GM10266 (cell line): ENCODE data around the gene DNAL4.

ENCODE experiments used
- DNase-seq: peaks from one replicate; pipeline ENCODE4 v3.0.0; 2012; ENCODE audit errors: extremely low spot score
- TF ChIP-seq, protein P1 (sequence below): IDR thresholded peaks from 2 replicates; pipeline ENCODE4 v1.5.1; 2012; ENCODE audit warnings: mild to moderate bottlenecking, low read depth; ENCODE audit not compliant: control insufficient read depth, insufficient read depth; ENCODE audit errors: missing control alignments

DNAL4 gene

DNA sequence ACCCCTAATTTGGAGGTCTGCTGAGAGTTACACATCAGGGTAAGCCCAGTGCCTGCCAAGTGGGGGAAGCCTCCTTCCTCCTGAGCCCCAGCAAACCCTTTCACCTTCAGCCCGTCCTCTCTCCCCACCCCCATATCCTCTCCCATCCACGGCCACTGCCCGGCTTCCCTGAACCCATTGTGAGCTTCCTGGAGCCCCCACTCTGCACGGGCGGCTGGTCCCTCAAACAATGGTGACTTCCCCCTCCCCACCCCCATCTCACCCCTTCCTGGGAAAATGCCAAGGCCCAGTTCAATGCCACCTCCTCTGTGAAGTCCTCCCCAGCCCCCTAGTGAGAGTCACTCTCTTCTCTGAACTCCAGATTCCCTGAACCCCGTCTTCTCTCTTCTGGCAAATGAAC, 17.9 kb downstream of the DNAL4 start:
- TF ChIP-seq, protein P1, sequence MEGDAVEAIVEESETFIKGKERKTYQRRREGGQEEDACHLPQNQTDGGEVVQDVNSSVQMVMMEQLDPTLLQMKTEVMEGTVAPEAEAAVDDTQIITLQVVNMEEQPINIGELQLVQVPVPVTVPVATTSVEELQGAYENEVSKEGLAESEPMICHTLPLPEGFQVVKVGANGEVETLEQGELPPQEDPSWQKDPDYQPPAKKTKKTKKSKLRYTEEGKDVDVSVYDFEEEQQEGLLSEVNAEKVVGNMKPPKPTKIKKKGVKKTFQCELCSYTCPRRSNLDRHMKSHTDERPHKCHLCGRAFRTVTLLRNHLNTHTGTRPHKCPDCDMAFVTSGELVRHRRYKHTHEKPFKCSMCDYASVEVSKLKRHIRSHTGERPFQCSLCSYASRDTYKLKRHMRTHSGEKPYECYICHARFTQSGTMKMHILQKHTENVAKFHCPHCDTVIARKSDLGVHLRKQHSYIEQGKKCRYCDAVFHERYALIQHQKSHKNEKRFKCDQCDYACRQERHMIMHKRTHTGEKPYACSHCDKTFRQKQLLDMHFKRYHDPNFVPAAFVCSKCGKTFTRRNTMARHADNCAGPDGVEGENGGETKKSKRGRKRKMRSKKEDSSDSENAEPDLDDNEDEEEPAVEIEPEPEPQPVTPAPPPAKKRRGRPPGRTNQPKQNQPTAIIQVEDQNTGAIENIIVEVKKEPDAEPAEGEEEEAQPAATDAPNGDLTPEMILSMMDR, result no peak
- no peak for DNase-seq

- DNase-seq, result no peak
- TF ChIP-seq, protein P1, result no peak
Observed at GRCh38 chr22:38775656-38776055, 18.3 kb downstream of the DNAL4 start.

- TF ChIP-seq, protein P1, result no peak
- no peak for DNase-seq
Observed at GRCh38 chr22:38774496-38775166, 19.3 kb downstream of the DNAL4 start.

- DNase-seq, result no peak
- TF ChIP-seq, protein P1, result no peak
Observed at GRCh38 chr22:38773363-38773946, 20.5 kb downstream of the DNAL4 start.

DNA sequence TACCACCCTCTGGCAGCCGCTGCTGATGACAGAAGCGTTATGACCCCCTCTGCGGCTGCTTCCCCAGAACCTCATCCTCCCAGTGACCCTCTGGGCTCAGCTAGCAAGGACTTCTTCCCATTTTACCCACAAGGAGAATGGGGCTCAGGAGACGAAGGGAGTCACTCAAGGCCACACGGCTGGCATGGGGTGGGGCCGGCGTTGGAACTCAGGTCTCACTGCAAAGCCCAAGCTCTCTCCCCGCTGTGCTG, 21.4 kb downstream of the DNAL4 start:
- DNase-seq, result no peak
- TF ChIP-seq, protein P1, result no peak

- TF ChIP-seq, protein P1, result no peak
- DNase-seq, result no peak
Observed at GRCh38 chr22:38770257-38770949, 23.5 kb downstream of the DNAL4 start.

GRCh38 chr22:38768036-38768435, 25.9 kb downstream of the DNAL4 start:
- no peak for DNase-seq
- TF ChIP-seq, protein P1, result no peak
